Measurements from ENCODE around the gene GAPVD1.

- TF ChIP-seq TAF1 (IDR thresholded peaks at IDR 0.05; ENCODE audit: low read depth, low read length), result no peak
- no peak for TF ChIP-seq POLR2A (IDR thresholded peaks at IDR 0.05; ENCODE audit: low read depth, low read length)
- no peak for TF ChIP-seq POLR2AphosphoS5 (IDR thresholded peaks at IDR 0.05; ENCODE audit: low read depth, low read length)
Observed at GRCh38 chr9:125396799-125397198, 135.2 kb downstream of the GAPVD1 start.

Measured in GM12891 (cell line).